ENCODE measurements around the gene TMEM150A.
A peak's percentile ranks its signal among the peaks of the same experiment; 100 is the strongest.

- TF ChIP-seq CTCF (IDR thresholded peaks at IDR 0.05) (peak in 1 of 4 experiments; percentile 39), POLR2A (IDR thresholded peaks at IDR 0.05) (peak in 1 of 2 donors; percentile 39), EP300 (IDR thresholded peaks at IDR 0.05) (no peak)
Measured at GRCh38 chr2:85602476-85603234, at the start of gene TMEM150A.

Measured in sigmoid colon (tissue), 4 donors.